WTC11 (cell line): Measurements from ENCODE around the gene KRT32. TPM values are rescaled to one million over a fixed set of nuclear protein-coding genes. Genes with fewer than 3 reads are reported as not detected.

Experiments used
- ATAC-seq: fragments of 200-7000 bp; cut with Tn5 transposase; 2 replicates; pipeline ENCODE4 v1.10.0; 2021; ENCODE audit warnings: mild to moderate bottlenecking, moderate library complexity
- CTCF ChIA-PET: fragments of 300-600 bp; sonication (Branson Sonifier 250); formaldehyde crosslinking; loops from one replicate; lab custom pipeline; 2021; ENCODE audit warnings: antibody characterized with exemption; lab: Charles Lee
- POLR2A ChIA-PET: fragments of 350-600 bp; sonication (Branson Sonifier 250); formaldehyde crosslinking; loops from one replicate; lab custom pipeline; 2021; ENCODE audit warnings: antibody characterized with exemption; lab: Charles Lee
- DNase-seq: peaks from one replicate; pipeline ENCODE4 v3.0.0; 2021; ENCODE audit warnings: low spot score
- H3K27ac Mint-ChIP-seq: 2 replicates; pipeline ENCODE4 v1.8.0; 2021; ENCODE audit warnings: mixed read lengths
- H3K27me3 Mint-ChIP-seq: 2 replicates; pipeline ENCODE4 v1.8.0; 2021; ENCODE audit warnings: low read depth, mild to moderate bottlenecking, moderate library complexity, mixed read lengths
- H3K36me3 Mint-ChIP-seq: 2 replicates; pipeline ENCODE4 v1.8.0; 2021; ENCODE audit warnings: mixed read lengths
- H3K4me1 Mint-ChIP-seq: 2 replicates; pipeline ENCODE4 v1.8.0; 2022; ENCODE audit warnings: mixed read lengths
- H3K4me3 Mint-ChIP-seq: 2 replicates; pipeline ENCODE4 v1.8.0; 2021; ENCODE audit warnings: mild to moderate bottlenecking, moderate library complexity, mixed read lengths
- H3K9me3 Mint-ChIP-seq: 2 replicates; pipeline ENCODE4 v1.8.0; 2021; ENCODE audit warnings: mixed read lengths
- AFF4 ChIP-seq: sonication (generic); formaldehyde crosslinking; IDR thresholded peaks from 2 replicates; pipeline ENCODE4 v1.8.1; 2023; ENCODE audit warnings: mild to moderate bottlenecking, missing genetic modification reagents, borderline replicate concordance
- AR ChIP-seq: fragments of 250-450 bp; sonication (Bioruptor Pico); IDR thresholded peaks from 2 replicates; pipeline ENCODE4 v1.9.0; 2021; ENCODE audit warnings: mild to moderate bottlenecking
- CDX4 ChIP-seq: fragments of 250-450 bp; sonication (Bioruptor Pico); IDR thresholded peaks from 2 replicates; pipeline ENCODE4 v1.9.0; 2021; ENCODE audit warnings: moderate library complexity, mild to moderate bottlenecking, inconsistent platforms, borderline replicate concordance
- CREB1 ChIP-seq: sonication (generic); formaldehyde crosslinking; IDR thresholded peaks from 2 replicates; pipeline ENCODE4 v1.8.0; 2023; ENCODE audit warnings: mild to moderate bottlenecking, missing genetic modification reagents
- CREM ChIP-seq: sonication (generic); formaldehyde crosslinking; IDR thresholded peaks from 2 replicates; pipeline ENCODE4 v1.8.1; 2022; ENCODE audit warnings: mild to moderate bottlenecking, missing genetic modification reagents, moderate library complexity
- EMX1 ChIP-seq: fragments of 250-450 bp; sonication (Bioruptor Pico); IDR thresholded peaks from 2 replicates; pipeline ENCODE4 v1.8.0; 2021; ENCODE audit warnings: mild to moderate bottlenecking
- FOXK1 ChIP-seq: sonication (generic); formaldehyde crosslinking; IDR thresholded peaks from 2 replicates; pipeline ENCODE4 v1.8.0; 2022; ENCODE audit warnings: mild to moderate bottlenecking, moderate library complexity, missing genetic modification reagents
- GABPB1 ChIP-seq: sonication (generic); formaldehyde crosslinking; IDR thresholded peaks from 2 replicates; pipeline ENCODE4 v1.8.1; 2023; ENCODE audit warnings: mild to moderate bottlenecking, missing genetic modification reagents
- HMGXB4 ChIP-seq: sonication (generic); formaldehyde crosslinking; IDR thresholded peaks from 2 replicates; pipeline ENCODE4 v1.8.1; 2023; ENCODE audit warnings: mild to moderate bottlenecking, moderate library complexity, missing genetic modification reagents
- MLX ChIP-seq: sonication (generic); formaldehyde crosslinking; IDR thresholded peaks from 2 replicates; pipeline ENCODE4 v1.8.1; 2023; ENCODE audit warnings: mild to moderate bottlenecking, missing genetic modification reagents, moderate library complexity
- MXD4 ChIP-seq: fragments of 250-450 bp; sonication (Bioruptor Pico); IDR thresholded peaks from 2 replicates; pipeline ENCODE4 v1.8.0; 2021; ENCODE audit warnings: mild to moderate bottlenecking, moderate library complexity, borderline replicate concordance
- NFE2L1 ChIP-seq: sonication (generic); formaldehyde crosslinking; IDR thresholded peaks from 2 replicates; pipeline ENCODE4 v1.8.1; 2023; ENCODE audit warnings: missing genetic modification reagents
- NR1H2 ChIP-seq: sonication (generic); formaldehyde crosslinking; IDR thresholded peaks from 2 replicates; pipeline ENCODE4 v1.9.0; 2021; ENCODE audit warnings: mild to moderate bottlenecking, moderate library complexity, missing genetic modification reagents
- NR2C2 ChIP-seq: sonication (generic); formaldehyde crosslinking; IDR thresholded peaks from 2 replicates; pipeline ENCODE4 v1.8.0; 2022; ENCODE audit warnings: mild to moderate bottlenecking, missing genetic modification reagents
- NR3C1 ChIP-seq: sonication (generic); formaldehyde crosslinking; conservative IDR thresholded peaks from 2 replicates; pipeline ENCODE4 v1.8.1; 2023; ENCODE audit warnings: low read depth, mild to moderate bottlenecking, missing genetic modification reagents
- OVOL2 ChIP-seq: fragments of 250-450 bp; sonication (Bioruptor Pico); IDR thresholded peaks from 2 replicates; pipeline ENCODE4 v1.9.0; 2021; ENCODE audit warnings: mild to moderate bottlenecking, borderline replicate concordance
- SMAD3 ChIP-seq: sonication (generic); formaldehyde crosslinking; IDR thresholded peaks from 2 replicates; pipeline ENCODE4 v1.8.0; 2022; ENCODE audit warnings: missing genetic modification reagents, mild to moderate bottlenecking, borderline replicate concordance
- TCF7 ChIP-seq: sonication (generic); formaldehyde crosslinking; IDR thresholded peaks from 2 replicates; pipeline ENCODE4 v1.8.0; 2022; ENCODE audit warnings: mild to moderate bottlenecking, low read depth, missing genetic modification reagents, moderate library complexity
- TP53 ChIP-seq: sonication (generic); formaldehyde crosslinking; IDR thresholded peaks from 2 replicates; pipeline ENCODE4 v1.8.1; 2023; ENCODE audit warnings: mild to moderate bottlenecking, missing genetic modification reagents
- ZNF281 ChIP-seq: sonication (generic); formaldehyde crosslinking; IDR thresholded peaks from 2 replicates; pipeline ENCODE4 v1.8.0; 2023; ENCODE audit warnings: mild to moderate bottlenecking, missing genetic modification reagents
- total RNA-seq: library from RNA; stranded (reverse); gene quantifications from 3 replicates; pipeline ENCODE4 v1.2.3, GENCODE V29; 2021

The KRT32 gene
- total RNA-seq, 1 experiment from 2014 or later = not detected

GRCh38 chr17:41440531-41441033, 26.6 kb downstream of the KRT32 start, which contains the start of gene KRT38 (continued):
- TF ChIP-seq ZNF281 (CRISPR knock-in tag) (no peak), NR3C1 (no peak), OVOL2 (CRISPR knock-in tag) (no peak), HMGXB4 (CRISPR knock-in tag) (no peak), CREB1 (CRISPR knock-in tag) (no peak), TCF7 (CRISPR knock-in tag) (no peak), EMX1 (CRISPR knock-in tag) (no peak), NFE2L1 (CRISPR knock-in tag) (no peak), TP53 (CRISPR knock-in tag) (no peak), NR2C2 (CRISPR knock-in tag) (no peak)

- DNase-seq = no peak
- TF ChIP-seq MXD4 (CRISPR knock-in tag) (no peak), GABPB1 (peak; percentile 78)
- 0 out of 2 replicates have a peak, but pooled peaks cover 4% of the 10 kb centered on the region for H3K4me1 Mint-ChIP-seq
- peaks cover 7% of the 10 kb centered on the region for H3K9me3 Mint-ChIP-seq
- CTCF ChIA-PET = interaction anchor here (1.1 to 1.9 kb wide), 2 partner anchors 22 to 209 kb away, joined by 3 to 9 read pairs; no protein-coding TSS in a partner anchor
- no peaks in the 10 kb centered on the region for H3K36me3 Mint-ChIP-seq
- H3K4me3 Mint-ChIP-seq = no peak overlapping the region
- ATAC-seq = no peak
- POLR2A ChIA-PET = no interaction called here
- H3K27me3 Mint-ChIP-seq = peaks cover 6% of the 10 kb centered on the region
- H3K27ac Mint-ChIP-seq = no peak overlapping the region
Measured at GRCh38 chr17:41439375-41439774, 27.8 kb downstream of the KRT32 start.

GRCh38 chr17:41437769-41438168, 29.4 kb downstream of the KRT32 start:
- ChIA-PET CTCF (interaction anchor here (1.9 kb wide), 1 partner anchor 20 kb away, joined by 9 read pairs; no protein-coding TSS in a partner anchor), POLR2A (no interaction called here)
- ATAC-seq (no peak), DNase-seq (no peak)
- Mint-ChIP-seq H3K27me3 (peaks cover 6% of the 10 kb centered on the region), H3K36me3 (no peaks in the 10 kb centered on the region), H3K9me3 (peaks cover 7% of the 10 kb centered on the region), H3K4me3 (no peak overlapping the region), H3K27ac (no peak overlapping the region), H3K4me1 (0 out of 2 replicates have a peak, but pooled peaks cover 2% of the 10 kb centered on the region)
- TF ChIP-seq SMAD3 (CRISPR knock-in tag) (no peak), AFF4 (CRISPR knock-in tag) (no peak), CDX4 (CRISPR knock-in tag) (no peak), NR1H2 (CRISPR knock-in tag) (no peak), CREB1 (CRISPR knock-in tag) (no peak), CREM (no peak), AR (CRISPR knock-in tag) (no peak), MLX (no peak), FOXK1 (CRISPR knock-in tag) (no peak)
